Hindlimb muscle (tissue), 1 donor: ENCODE data around the gene CD83. TPM values are rescaled to one million over a fixed set of nuclear protein-coding genes. Genes with fewer than 3 reads are reported as not detected.

Source experiments
- DNase-seq: peaks from one replicate; pipeline ENCODE4 v3.0.0-alpha.2; 2013
- polyA plus RNA-seq: library from polyadenylated mRNA; unstranded; fragments of 120-200 nt; gene quantifications from one replicate; pipeline ENCODE4 v1.2.1, GENCODE V29; 2013; ENCODE audit not compliant: insufficient read length

Gene CD83
- polyA plus RNA-seq, 1 donor: 10.3 TPM

DNA sequence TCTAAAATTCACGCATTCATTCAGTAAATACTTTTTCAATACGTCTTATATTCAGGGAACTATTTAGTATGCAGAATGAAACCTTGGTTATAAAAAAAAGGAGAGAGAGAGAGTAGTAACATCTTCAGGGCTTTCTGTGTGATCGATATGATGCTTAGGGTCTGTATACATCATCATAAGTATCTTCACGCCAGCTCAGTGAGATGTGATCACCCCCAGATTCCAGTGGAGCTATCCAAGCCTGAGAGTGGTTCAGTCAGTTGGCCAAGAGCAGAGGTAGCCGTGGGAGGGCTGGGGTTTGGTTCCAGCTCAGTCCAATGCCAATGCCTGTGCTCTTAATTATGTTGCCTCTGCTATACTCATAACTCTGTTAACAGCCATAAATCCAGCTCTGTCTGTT lies 8.6 kb downstream of the CD83 start:
- peak; percentile 58 for DNase-seq

DNA sequence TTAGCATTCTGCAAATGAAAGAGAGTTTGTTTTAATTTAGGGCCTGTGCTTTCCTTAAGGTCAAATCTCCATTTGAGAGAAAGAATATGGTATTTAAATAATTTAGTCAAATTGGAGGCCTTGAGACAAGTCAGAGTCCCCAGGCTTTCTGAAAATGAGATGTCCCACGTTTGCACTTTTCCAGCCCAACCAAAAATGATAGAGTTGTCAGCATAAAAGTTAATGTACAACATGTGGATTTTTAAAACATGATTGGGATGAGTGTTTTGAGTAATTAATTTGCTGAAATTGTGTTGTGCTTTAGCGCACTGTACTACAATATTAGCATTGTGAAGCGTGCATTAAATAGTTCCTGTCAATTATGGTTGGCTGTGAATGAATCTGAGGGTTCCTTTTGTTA lies 10.0 kb downstream of the CD83 start:
- no peak for DNase-seq

DNA sequence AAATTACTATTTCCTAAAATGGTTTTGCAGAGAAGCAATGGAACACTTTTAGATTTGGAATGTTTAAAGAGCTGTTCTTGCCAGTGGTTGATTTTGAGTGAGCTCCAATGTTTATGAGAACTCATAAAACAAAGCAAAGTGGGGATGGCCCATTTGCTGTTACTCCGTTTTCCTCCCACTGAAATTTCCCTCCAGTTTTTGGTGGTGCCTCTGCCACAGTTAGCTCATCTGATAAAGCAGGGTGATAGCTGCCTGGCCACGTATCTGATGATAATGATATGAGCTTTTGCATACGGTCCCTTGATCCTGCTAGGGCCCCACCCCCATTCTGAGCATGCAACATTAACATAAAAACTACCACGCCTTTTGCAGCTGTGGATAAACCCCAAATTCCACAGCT lies 10.4 kb downstream of the CD83 start:
- DNase-seq: no peak

DNA sequence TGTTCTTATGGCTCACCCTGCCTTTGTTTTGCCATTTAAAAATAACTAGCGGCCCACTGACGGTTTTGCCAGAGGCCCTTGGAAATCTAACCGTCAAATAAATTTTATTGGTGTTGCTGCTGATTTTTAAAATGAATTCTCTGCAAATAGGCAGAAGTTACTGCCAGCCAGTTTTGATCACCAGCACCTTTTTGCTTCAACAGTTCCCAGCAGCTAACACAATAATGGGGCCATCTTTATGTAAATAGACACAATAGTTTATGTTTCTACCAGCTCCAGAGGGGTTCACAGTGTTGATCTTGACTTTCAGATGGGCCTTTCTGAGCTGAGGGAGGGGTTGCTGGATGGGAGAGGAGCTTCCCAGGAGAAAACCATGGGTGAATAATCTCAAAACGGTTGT lies 11.2 kb downstream of the CD83 start:
- DNase-seq: no peak

DNA sequence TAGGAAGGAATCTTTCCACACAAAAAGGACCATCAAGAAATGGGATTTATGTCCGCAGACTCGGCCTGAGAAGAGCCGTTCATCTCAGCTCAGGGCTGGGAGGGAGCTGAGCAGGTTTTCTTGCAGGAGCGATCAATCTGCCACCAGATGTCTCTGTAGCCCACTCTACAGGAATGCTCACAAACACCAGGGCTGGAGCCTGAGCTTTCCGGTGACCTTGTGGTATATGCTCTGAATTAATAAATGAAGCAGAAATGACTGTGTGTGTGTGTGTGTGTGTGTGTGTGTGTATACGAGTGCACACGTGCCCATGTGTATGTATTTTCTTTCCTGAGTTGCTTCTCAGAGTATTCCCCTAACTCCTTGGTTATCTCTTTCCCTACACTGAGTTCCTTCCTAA lies 12.0 kb downstream of the CD83 start:
- peak; percentile 73 for DNase-seq

DNA sequence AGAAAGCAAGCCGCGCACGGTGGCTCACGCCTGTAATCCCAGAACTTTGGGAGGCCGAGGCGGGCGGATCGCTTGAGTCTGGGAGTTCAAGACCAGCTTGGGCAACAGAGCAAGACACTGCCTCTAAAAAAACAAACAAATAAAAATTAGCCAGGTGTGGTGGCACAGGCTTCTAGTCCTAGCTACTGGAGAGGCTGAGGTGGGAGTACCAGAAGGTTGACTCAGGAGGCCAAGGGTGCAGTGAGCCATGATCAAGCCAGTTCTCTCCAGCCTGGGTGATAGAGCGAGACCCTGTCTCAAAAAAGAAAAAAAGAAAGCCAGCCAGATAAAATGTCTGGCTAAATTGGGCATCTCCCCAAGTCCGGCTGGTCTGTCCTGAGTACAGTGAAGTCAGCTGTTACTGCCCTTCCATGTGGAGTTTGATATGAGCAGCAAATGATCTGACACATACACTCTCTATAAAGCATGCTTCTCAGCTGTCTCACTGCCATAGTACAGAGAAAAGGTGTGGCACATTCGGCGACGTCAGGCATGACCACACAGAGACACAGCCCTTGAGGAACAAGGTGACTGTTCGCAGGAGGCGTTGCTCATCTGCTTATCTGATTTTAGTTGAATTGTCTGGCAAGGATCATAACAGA lies 13.0 kb downstream of the CD83 start:
- DNase-seq: no peak

DNA sequence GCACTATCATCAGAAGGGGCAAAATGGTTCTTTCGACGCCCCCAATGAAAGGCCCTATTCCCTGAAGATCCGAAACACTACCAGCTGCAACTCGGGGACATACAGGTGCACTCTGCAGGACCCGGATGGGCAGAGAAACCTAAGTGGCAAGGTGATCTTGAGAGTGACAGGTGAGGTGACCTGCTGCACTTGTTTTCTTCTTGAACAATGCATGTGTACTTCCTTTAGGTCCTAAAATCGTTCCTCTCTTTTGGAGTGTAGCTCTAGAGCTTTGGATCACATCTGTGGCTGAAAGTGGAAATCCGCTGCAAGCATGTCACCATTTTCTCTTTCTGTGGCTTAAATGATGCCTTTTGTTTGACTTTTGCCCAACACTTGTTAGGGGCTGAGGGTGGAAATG lies 14.0 kb downstream of the CD83 start:
- no peak for DNase-seq

DNA sequence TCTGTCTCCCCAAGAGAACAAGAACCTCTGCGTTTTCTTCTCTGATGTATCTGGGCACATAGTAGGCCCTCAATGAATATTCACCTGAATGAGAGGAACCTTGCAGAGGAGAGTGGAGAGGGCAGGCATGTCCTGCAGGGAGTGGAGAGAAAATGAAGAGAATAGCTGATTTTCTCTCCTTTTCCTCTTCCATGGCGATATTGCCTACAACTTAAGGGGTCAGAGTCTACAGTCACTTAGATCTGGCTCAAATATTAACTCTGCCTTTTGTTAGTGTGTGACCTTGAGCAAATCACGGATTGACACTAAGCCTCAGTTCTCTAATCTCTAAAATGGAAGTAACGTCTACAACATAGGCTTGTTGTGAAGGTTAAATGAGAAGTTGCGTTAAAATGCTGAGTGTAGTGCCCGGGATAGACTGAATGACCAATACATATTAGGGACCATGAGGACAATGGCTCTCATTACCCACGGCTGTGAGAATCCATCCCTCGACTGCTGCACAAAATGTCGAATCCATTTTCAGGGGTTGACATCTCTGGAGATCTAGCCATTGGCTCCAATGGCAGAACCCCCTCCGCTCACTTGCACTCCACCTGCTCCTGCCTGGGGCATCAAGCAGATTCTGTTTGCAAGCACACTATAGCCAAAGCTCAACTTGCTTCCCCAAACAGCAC lies 14.8 kb downstream of the CD83 start:
- DNase-seq: no peak

DNA sequence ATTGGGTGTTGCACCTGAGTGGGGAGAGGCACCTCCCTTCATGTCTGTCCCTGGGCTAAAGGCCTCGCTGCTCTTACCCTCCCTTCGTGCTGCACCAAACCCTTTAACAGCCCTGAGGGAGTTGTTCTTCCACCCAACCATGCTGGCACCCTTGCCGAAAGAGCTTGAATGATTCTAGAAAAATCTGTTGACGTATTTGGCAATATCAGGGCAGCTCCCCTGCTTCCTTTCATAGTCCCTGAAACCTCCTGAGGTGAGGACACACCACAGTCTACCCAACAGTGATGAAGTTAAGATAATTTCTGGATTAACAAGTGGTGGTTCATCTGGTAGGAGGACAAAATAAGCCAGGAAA lies 15.3 kb downstream of the CD83 start:
- DNase-seq: no peak

DNA sequence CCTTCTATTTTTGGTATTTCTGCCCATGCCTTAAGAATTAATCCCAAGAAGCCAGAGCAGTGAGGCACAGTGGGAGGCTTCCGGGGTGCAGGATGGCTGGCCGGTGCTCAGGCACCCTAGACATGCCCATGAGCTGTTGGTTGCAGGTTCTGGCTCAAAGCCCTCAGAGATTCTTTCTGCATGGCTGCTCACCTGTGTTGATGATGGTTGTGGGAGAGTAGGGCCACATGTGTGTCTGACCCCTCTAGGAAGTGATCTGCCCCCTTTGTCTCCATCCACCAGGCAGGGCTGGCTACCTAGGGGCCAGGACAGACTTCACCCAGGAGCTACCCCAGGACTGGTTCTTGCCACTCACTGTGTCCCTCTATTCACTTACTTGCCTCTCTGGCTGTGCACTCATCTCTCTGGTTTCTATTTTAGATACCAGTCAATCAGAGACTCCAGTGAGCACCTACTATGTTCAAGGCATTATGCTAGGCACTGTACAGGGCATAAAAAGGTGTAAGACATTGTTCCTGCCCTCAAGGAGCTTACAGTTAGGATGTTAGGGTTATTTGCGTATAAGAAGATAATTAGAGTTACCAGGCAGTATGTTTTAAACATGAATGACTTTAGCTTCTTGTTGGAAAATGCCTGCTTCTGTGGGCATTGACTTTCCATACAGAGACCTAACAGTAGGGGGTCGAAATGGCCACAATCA lies 16.8 kb downstream of the CD83 start:
- DNase-seq: no peak

DNA sequence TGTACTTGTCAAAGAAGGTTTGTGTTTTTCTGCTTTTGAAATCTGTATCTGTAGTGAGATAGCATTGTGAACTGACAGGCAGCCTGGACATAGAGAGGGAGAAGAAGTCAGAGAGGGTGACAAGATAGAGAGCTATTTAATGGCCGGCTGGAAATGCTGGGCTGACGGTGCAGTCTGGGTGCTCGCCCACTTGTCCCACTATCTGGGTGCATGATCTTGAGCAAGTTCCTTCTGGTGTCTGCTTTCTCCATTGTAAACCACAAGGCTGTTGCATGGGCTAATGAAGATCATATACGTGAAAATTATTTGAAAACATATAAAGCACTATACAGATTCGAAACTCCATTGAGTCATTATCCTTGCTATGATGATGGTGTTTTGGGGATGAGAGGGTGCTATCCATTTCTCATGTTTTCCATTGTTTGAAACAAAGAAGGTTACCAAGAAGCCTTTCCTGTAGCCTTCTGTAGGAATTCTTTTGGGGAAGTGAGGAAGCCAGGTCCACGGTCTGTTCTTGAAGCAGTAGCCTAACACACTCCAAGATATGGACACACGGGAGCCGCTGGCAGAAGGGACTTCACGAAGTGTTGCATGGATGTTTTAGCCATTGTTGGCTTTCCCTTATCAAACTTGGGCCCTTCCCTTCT lies 18.4 kb downstream of the CD83 start:
- DNase-seq: no peak

DNA sequence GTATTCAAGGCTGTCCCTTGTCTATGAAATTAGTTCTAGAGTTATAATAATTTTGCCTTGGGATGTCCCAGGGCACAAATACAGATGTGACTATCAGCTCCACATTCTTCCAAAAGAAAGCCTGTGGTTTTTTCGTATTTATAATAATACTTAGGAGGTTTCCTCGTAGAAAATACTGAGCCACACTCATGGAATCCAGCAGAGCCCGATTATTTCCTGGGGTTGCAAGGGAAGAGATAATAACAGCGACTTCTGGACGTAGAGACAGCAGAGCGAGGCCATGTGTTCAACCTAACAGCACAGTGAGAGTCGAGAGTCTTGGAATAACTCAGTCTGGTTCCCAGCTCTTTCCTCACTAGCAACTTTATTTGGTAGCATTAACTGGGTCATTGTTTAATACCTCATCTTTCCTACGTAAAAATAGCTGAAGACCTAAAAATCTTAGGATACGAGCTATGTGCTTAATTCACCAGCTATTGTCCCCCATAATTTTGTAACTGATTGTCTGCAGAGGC lies 21.2 kb downstream of the CD83 start:
- no peak for DNase-seq

DNA sequence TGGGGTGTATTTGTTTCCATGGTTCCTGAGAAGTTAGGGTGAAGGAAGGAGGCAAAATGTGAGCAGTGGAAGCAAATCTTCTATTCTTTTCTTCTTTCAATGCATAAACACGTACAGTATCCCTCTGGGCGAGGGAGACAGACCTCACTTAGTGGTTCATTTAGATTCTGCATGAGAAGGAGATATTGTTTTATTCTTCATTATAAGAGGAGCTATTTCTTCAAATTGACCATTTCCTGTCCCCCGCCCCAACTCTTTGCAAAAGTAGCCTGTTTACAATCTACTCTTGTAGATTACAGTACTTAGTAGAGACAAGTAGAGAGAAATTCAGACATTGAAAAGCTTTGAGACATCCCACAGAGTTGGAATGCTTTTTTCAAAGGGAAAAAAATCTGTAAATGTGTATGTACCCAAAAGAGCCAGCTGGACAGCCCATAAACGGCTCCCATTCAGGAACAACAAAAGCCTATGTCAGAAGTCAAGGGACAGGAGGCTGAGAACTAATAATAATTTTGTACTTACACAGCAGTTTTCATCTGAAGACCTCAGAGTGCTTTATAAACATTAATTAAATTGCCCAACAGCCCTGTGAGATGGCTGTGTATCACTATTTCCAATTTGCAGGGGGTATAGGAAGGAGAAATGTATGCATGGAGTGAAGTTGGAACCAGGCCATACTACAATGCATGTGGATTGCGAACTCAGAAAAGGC lies 23.9 kb downstream of the CD83 start:
- DNase-seq: no peak

DNA sequence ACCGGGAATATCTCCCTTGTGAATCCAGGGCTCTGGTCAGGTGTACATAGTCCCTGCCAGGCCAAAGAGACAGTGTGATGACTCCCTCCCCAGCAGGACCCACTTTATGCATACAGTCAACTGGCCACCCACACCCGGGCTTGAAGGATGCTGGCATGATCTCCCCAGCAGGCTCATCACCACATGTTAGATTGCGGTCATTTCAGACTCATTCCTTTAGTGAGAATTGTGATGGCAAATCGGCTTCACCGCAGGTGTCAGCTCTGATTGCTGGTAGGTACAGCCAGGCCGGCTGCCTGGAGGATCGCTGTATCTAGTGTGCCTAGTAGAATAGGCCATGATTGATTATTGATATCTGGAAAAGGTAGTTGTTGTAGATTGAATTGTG lies 24.5 kb downstream of the CD83 start:
- DNase-seq: no peak

DNA sequence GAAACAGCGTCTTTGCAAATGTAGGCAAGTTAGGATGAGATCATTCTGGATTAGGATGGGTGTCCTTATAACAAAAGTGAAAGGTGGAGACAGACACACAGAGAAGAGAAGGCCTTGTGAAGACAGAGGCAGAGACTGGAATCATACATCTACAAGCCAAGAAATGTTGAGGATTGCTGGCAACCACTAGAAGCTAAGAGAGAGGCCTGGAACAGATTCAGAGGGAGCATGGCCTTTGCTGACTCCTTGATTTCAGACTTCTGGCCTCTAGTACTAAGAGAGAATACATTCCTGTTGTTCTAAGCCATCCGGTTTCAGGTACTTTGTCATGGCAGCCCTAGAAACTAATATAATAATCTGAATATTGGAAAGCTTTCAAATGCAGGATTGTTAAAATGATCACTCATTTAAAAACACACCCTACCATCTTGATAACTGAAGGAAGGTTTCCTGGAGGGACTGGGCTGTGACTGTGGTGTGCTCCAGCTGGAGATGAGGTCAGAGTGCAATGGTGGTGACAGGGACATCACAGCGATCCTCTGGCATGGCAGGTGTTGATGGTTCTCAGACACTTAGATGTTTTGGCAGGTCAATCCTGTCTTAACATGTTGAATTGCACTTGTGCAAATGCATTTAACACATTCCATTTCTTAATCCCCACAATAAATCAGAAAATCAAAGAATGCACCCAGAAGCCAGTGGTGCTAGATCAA lies 25.1 kb downstream of the CD83 start:
- DNase-seq: no peak

DNA sequence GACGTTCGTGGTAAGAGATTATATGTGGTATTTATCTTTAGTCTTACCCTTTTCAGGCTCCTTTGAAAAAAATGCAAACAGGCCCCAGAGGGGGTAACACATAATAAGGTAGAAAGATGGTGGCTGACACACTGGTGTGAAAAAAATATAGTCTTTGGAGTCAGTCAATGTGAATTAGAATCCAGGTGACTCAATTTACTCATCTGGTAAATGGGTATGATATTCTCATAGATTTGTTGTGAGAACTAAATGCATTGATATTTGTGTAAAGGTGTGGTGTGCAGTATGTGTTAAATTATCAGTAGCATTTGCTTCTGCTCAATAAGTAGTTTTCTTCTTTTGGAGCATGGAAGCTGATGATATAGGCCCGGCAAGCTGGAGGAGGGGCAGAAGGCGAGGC lies 25.7 kb downstream of the CD83 start:
- no peak for DNase-seq

DNA sequence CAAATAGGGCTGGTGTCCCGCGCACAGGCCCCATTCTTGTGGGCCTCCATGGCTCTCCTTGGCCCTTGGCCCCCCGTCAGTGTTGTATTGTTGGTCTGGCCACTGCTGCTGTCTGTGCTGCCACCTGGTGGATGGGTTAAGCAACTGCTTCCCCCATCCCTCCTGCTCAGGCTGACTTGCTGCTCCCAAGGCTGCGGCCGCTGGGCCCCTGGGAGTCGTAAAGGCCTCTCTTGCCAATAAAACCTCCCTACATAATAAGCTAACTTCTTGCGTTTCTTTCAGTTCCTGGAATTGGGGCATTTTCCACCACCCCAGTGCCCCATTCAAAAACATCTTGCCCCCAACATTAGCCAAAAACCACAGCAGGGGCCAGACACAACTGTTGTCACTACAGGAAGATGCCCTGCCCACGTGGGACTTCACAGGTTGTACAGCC lies 27.1 kb downstream of the CD83 start:
- no peak for DNase-seq

DNA sequence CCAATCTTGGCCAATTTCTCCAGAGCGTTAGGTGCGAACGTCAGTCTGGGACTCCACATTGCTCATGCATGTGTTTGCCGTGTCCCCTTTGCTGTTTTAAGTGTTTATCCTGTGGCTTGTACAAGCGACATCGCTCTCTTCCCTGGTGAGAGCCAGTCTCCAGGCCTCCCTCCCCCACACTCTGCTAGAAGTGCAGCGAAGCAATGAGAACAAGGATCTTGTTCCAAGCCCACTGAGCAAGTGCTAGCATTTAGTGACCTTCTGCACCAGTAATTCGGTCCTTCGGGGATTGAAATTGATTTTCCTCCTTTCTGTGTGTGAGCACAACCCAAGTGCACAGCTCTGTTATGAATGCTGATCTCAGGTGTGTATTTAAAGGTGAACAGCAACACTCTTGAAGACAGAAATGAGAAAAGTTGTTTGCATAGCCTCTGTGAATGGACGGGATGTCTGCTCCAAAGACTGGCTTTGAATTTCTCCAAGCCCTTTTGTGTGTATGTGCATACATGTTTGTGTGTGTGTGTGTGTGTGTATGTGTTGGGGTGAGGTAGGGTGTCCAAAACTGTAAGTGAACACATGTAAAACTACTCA lies 29.0 kb downstream of the CD83 start:
- no peak for DNase-seq

DNA sequence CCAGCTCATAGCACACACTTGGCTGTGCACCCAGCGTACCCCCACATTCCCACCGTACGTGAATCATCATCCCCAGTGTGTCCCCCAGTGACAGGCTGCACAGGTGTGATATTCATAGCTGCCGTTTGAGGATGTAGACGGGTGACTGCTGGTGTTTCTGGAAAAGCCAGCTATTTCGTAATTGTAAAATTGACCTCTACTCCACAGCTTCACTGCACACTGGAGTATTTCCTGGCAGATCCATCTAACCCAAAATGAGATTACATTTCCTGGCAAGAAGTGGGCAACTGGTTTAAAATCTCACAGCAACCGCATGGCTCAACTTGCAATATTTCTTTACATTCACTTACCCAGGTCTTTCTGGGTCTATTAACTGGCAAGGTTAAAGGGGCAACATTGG lies 30.3 kb downstream of the CD83 start:
- no peak for DNase-seq

DNA sequence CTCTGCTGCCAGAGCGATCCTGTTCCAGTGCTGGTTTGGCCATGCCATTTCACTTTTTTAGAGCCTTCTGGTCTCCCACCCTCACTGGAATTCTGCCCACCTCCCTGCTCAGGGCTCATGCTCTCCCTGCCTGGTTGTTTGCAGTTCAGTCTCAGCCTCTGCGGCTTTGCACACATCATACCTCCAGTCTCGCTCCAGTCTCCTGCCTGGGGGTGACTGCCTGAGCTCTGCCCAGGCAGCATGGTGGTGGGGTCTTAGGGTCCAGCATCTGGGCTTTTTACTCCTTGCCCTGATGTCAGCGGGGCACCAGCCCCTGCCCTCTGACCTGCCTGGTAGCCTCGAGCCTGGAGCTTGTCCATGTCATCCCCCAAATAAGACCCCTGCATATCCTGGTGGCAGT lies 30.9 kb downstream of the CD83 start:
- no peak for DNase-seq

DNA sequence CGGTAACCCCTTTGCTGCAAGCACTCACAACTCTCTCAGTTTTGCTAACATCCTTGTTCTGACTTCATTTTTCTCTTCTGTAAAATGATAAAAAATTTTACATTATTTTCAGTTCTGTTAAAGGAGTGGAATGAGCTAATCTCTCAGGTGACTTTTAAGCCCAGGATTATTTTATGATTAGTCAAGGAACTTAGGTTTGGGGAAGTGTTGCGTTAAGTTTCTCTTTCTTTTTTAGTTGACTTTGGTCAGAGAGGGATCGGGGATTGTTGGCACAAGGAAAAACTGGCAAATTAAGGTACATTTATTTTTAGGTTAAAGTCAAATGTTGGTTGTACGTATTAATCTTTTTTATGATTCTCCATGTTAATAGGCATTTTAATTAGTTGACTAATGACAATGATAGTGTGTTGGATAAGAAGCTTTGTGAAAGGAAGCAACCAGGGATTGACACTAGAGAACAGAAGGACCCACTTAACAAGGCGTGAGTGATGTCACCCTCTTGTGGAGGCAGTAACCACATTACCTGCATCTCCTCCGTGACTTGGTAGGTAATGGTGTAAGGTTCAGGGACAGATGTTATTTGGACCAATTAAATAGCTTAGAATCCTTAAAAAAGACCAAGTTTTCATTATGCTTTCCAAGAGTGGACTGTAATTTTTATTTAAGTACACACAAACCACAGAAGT lies 31.6 kb downstream of the CD83 start:
- DNase-seq: no peak
